Measurements from ENCODE around the gene CFAP99.

CFAP99 gene

DNA sequence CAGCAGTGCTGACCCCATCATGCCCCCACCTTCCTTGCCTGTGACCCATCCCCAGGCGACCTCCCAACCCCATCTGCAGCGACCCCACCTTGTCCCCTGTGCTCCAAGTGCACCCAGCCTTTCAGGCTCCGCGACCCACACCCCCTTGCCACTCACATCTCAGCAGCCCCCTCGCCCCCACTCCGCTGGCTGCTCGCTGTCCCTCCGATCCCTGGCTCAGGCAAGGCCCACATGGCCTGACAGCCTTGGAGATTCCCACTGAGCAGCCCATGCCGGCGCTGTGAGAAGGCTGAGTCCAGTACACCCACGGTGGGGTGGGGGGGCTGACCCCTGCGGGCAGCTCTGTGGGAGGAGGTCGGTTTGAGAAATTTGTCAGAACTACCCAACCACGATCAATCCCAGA lies 9.4 kb upstream of the CFAP99 start:
- TF ChIP-seq POLR2AphosphoS5 (IDR thresholded peaks at IDR 0.05; ENCODE audit: low read depth, low read length) (no peak), SPI1 (IDR thresholded peaks at IDR 0.05; ENCODE audit: low read depth, low read length) (no peak), POLR2A (IDR thresholded peaks at IDR 0.05; ENCODE audit: low read depth, low read length) (no peak)
- FAIRE-seq: no peak
- no peak for DNase-seq (ENCODE audit: insufficient read length, low spot score)

- no peak for DNase-seq (ENCODE audit: insufficient read length, low spot score)
- FAIRE-seq: peak; percentile 56
- no peak for TF ChIP-seq PAX5 (IDR thresholded peaks at IDR 0.05; ENCODE audit: insufficient read depth, low read length, severe bottlenecking)
- peak; percentile 57 for TF ChIP-seq SPI1 (IDR thresholded peaks at IDR 0.05; ENCODE audit: low read depth, low read length)
Observed at GRCh38 chr4:2411786-2412510, 6.8 kb upstream of the CFAP99 start.

DNA sequence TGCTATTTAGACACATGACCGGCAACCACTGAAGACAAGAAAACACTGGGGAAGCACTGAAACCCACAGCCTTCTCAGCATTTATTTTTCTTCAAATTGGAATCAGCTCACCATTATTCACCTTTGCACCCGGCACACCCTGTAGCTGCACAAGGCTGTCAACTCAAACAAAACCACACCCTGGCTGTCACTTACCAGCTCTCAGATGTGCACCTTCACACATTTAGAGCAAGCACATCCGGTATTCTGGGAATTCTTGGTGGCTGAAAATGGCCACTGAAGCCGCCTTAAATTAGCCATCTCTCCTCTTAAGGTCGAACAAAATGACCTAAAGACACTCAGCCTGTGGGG lies 6.2 kb upstream of the CFAP99 start:
- TF ChIP-seq POLR2A (IDR thresholded peaks at IDR 0.05; ENCODE audit: low read depth, low read length) (no peak), SPI1 (IDR thresholded peaks at IDR 0.05; ENCODE audit: low read depth, low read length) (no peak), TAF1 (IDR thresholded peaks at IDR 0.05; ENCODE audit: low read depth, low read length) (no peak), POLR2AphosphoS5 (IDR thresholded peaks at IDR 0.05; ENCODE audit: low read depth, low read length) (no peak)
- FAIRE-seq: no peak
- peak; percentile 49 for DNase-seq (ENCODE audit: insufficient read length, low spot score)

- TF ChIP-seq SPI1 (IDR thresholded peaks at IDR 0.05; ENCODE audit: low read depth, low read length) (no peak), POLR2AphosphoS5 (IDR thresholded peaks at IDR 0.05; ENCODE audit: low read depth, low read length) (no peak), POU2F2 (IDR thresholded peaks at IDR 0.05; ENCODE audit: low read depth, low read length) (no peak; the same call in 1 of the 2 replicates), PAX5 (IDR thresholded peaks at IDR 0.05; ENCODE audit: insufficient read depth, low read length, severe bottlenecking) (peak; percentile 8), POLR2A (IDR thresholded peaks at IDR 0.05; ENCODE audit: low read depth, low read length) (no peak)
- FAIRE-seq (peak; percentile 85), DNase-seq (ENCODE audit: insufficient read length, low spot score) (peak; percentile 54)
Observed at GRCh38 chr4:2412885-2413716, 5.7 kb upstream of the CFAP99 start.

- TF ChIP-seq POLR2A (IDR thresholded peaks at IDR 0.05; ENCODE audit: low read depth, low read length) (no peak), POU2F2 (IDR thresholded peaks at IDR 0.05; ENCODE audit: low read depth, low read length) (no peak), TAF1 (IDR thresholded peaks at IDR 0.05; ENCODE audit: low read depth, low read length) (no peak), SPI1 (IDR thresholded peaks at IDR 0.05; ENCODE audit: low read depth, low read length) (no peak), POLR2AphosphoS5 (IDR thresholded peaks at IDR 0.05; ENCODE audit: low read depth, low read length) (no peak), PAX5 (IDR thresholded peaks at IDR 0.05; ENCODE audit: insufficient read depth, low read length, severe bottlenecking) (no peak)
- DNase-seq (ENCODE audit: insufficient read length, low spot score) (no peak), FAIRE-seq (no peak)
Observed at GRCh38 chr4:2413821-2414610, 4.7 kb upstream of the CFAP99 start.

DNA sequence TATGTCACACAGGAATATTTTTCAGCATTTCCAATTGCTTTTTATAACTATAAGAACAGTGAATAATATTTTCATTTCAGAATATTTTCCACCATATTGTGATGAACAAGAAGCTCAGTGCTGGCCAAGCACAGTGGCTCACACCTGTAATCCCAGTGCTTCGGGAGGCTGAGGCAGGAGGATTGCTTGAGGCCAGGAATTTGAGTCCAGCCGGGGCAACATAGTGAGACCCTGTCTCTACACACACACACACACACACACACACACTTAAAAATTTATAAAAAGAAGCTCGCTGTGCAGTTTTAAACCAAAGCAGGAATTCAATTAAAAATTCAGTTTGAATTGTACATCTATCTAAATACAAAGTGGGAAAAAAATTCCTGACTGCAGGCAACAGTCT lies 3.5 kb upstream of the CFAP99 start:
- no peak for DNase-seq (ENCODE audit: insufficient read length, low spot score)
- TF ChIP-seq POLR2A (IDR thresholded peaks at IDR 0.05; ENCODE audit: low read depth, low read length) (no peak), SPI1 (IDR thresholded peaks at IDR 0.05; ENCODE audit: low read depth, low read length) (no peak), TAF1 (IDR thresholded peaks at IDR 0.05; ENCODE audit: low read depth, low read length) (no peak), PAX5 (IDR thresholded peaks at IDR 0.05; ENCODE audit: insufficient read depth, low read length, severe bottlenecking) (no peak), POLR2AphosphoS5 (IDR thresholded peaks at IDR 0.05; ENCODE audit: low read depth, low read length) (no peak), POU2F2 (IDR thresholded peaks at IDR 0.05; ENCODE audit: low read depth, low read length) (no peak)
- FAIRE-seq: no peak

DNA sequence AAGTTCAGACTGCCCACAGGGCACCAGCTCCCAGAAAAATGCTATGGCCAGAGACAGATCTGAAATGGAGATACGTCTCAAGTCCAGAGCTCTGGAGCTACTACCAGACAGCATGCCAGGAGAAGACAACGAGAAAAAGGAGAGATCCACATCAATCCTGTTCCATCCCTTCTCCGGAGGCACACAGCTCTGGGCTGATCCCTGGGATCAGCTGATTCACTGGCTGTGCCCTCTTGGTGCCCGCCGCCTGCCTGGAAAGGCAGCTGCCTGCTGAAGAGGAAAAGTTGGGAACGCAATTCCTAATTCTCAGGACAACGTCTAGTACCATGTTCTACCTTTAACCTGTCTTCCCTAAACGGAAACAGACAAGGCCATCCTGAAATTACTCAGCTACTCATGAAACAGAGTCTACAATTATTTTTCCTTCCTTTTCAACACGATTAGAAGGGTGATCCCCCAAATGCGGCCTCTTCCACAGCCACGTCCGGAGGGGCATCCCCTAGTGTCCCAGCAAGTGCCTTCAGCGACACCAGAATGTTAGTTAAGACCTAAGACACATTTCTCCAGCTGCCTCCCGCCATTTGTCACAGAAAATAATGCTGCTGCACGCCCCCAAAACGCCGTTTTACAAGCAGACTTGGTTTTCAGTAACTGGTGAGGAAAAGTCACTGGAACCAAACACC lies 2.7 kb upstream of the CFAP99 start:
- TF ChIP-seq TAF1 (IDR thresholded peaks at IDR 0.05; ENCODE audit: low read depth, low read length) (no peak), POLR2AphosphoS5 (IDR thresholded peaks at IDR 0.05; ENCODE audit: low read depth, low read length) (no peak), POU2F2 (IDR thresholded peaks at IDR 0.05; ENCODE audit: low read depth, low read length) (no peak), SPI1 (IDR thresholded peaks at IDR 0.05; ENCODE audit: low read depth, low read length) (no peak), PAX5 (IDR thresholded peaks at IDR 0.05; ENCODE audit: insufficient read depth, low read length, severe bottlenecking) (no peak), POLR2A (IDR thresholded peaks at IDR 0.05; ENCODE audit: low read depth, low read length) (no peak)
- FAIRE-seq: no peak
- no peak for DNase-seq (ENCODE audit: insufficient read length, low spot score)

GRCh38 chr4:2416564-2417225 lies 2.1 kb upstream of the CFAP99 start:
- no peak for TF ChIP-seq POLR2A (IDR thresholded peaks at IDR 0.05; ENCODE audit: low read depth, low read length)
- no peak for TF ChIP-seq TAF1 (IDR thresholded peaks at IDR 0.05; ENCODE audit: low read depth, low read length)
- TF ChIP-seq POU2F2 (IDR thresholded peaks at IDR 0.05; ENCODE audit: low read depth, low read length): no peak
- no peak for TF ChIP-seq SPI1 (IDR thresholded peaks at IDR 0.05; ENCODE audit: low read depth, low read length)
- no peak for TF ChIP-seq PAX5 (IDR thresholded peaks at IDR 0.05; ENCODE audit: insufficient read depth, low read length, severe bottlenecking)
- TF ChIP-seq POLR2AphosphoS5 (IDR thresholded peaks at IDR 0.05; ENCODE audit: low read depth, low read length): no peak
- FAIRE-seq: no peak
- no peak for DNase-seq (ENCODE audit: insufficient read length, low spot score)
